Type B pancreatic cell (in vitro differentiated cells): ENCODE data around the gene HELZ. TPM values are rescaled to one million over a fixed set of nuclear protein-coding genes. Genes with fewer than 3 reads are reported as not detected.

Experiments
- DNase-seq: peaks from one replicate; pipeline ENCODE4 v3.0.0; 2021; ENCODE audit warnings: mixed read lengths; ENCODE audit not compliant: unreplicated experiment; ENCODE audit errors: extremely low spot score
- H3K27ac Mint-ChIP-seq: 2 replicates; pipeline ENCODE4 v1.8.0; 2021; ENCODE audit warnings: mild to moderate bottlenecking, mixed read lengths
- H3K27me3 Mint-ChIP-seq: 2 replicates; pipeline ENCODE4 v1.8.0; 2021; ENCODE audit warnings: mixed read lengths
- H3K36me3 Mint-ChIP-seq: 2 replicates; pipeline ENCODE4 v1.8.0; 2021; ENCODE audit warnings: mixed read lengths
- H3K4me1 Mint-ChIP-seq: one replicate; pipeline ENCODE4 v1.8.0; 2021; ENCODE audit warnings: mixed read lengths; ENCODE audit not compliant: unreplicated experiment
- H3K4me3 Mint-ChIP-seq: 2 replicates; pipeline ENCODE4 v1.8.0; 2021; ENCODE audit warnings: mild to moderate bottlenecking, mixed read lengths
- H3K9me3 Mint-ChIP-seq: 2 replicates; pipeline ENCODE4 v1.8.0; 2021; ENCODE audit warnings: mixed read lengths
- total RNA-seq: library from RNA; stranded (reverse); gene quantifications from 2 replicates; pipeline ENCODE4 v1.2.1, GENCODE V29; 2021; ENCODE audit warnings: low replicate concordance
- TF ChIP-seq, protein P1 (sequence below): fragments of 200-600 bp; sonication (generic); conservative IDR thresholded peaks from 2 replicates; pipeline ENCODE4 v1.5.0; 2021; ENCODE audit warnings: antibody characterized with exemption, mild to moderate bottlenecking

Gene HELZ
- total RNA-seq, 1 donor from 2014 or later = 55.1 TPM

DNA sequence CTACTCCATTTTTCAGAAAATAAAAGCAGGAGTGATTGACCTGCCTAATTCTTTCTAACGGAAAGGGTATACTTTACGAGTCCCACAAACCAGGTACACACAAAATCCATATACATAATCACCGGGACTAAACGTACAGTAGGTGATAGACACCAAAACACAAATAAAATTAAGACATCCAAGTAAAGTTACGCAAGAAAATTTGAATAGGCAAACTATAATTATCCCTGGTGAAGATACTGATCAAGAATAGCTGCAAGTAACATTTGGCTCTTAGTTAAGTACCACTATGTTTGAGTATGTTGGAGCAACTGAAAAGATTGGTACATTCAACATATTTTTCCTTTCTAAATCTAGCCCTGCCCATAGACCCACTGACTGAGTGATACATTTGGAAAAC is 1.7 kb downstream of the HELZ start:
- peak overlapping the region; percentile 94 for H3K4me3 Mint-ChIP-seq
- peak overlapping the region; percentile 91 for H3K27ac Mint-ChIP-seq
- no peaks in the 10 kb centered on the region for H3K9me3 Mint-ChIP-seq
- no peak for DNase-seq
- TF ChIP-seq, protein P1, sequence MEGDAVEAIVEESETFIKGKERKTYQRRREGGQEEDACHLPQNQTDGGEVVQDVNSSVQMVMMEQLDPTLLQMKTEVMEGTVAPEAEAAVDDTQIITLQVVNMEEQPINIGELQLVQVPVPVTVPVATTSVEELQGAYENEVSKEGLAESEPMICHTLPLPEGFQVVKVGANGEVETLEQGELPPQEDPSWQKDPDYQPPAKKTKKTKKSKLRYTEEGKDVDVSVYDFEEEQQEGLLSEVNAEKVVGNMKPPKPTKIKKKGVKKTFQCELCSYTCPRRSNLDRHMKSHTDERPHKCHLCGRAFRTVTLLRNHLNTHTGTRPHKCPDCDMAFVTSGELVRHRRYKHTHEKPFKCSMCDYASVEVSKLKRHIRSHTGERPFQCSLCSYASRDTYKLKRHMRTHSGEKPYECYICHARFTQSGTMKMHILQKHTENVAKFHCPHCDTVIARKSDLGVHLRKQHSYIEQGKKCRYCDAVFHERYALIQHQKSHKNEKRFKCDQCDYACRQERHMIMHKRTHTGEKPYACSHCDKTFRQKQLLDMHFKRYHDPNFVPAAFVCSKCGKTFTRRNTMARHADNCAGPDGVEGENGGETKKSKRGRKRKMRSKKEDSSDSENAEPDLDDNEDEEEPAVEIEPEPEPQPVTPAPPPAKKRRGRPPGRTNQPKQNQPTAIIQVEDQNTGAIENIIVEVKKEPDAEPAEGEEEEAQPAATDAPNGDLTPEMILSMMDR = no peak
- peaks cover 36% of the 10 kb centered on the region for H3K4me1 Mint-ChIP-seq
- H3K27me3 Mint-ChIP-seq = no peaks in the 10 kb centered on the region
- H3K36me3 Mint-ChIP-seq = peaks cover 15% of the 10 kb centered on the region

DNA sequence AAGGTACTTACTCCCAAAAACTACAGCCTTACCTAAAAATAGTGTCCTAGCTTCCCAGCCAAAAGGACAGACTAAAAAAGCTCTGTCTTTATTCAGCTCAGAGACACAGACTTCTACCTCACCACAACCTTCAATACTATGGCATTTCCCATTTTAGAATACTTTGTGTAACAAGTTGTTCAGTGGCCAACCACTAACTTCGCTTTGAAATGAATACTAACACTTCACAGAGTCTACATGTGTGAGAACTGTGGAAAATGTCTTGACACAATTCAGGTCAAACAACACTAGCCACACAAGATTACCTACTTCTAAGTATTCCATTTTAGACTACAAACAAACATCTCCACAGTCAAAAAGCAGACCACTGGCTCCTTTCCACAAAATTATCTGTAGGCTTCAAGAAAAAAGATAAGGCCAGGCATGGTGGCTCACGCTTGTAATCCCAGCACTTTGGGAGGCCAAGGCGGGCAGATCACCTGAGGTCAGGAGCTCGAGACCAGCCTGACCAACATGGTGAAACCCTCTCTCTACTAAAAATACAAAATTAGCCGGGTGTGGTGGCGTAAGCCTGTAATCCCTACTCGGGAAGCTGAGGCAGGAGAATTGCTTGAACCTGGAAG is 3.2 kb downstream of the HELZ start:
- Mint-ChIP-seq H3K4me1 (peaks cover 36% of the 10 kb centered on the region), H3K36me3 (peaks cover 15% of the 10 kb centered on the region), H3K27ac (no peak overlapping the region), H3K9me3 (no peaks in the 10 kb centered on the region), H3K27me3 (no peaks in the 10 kb centered on the region), H3K4me3 (peak overlapping the region; percentile 69)
- TF ChIP-seq, protein P1 = no peak
- DNase-seq = no peak

DNA sequence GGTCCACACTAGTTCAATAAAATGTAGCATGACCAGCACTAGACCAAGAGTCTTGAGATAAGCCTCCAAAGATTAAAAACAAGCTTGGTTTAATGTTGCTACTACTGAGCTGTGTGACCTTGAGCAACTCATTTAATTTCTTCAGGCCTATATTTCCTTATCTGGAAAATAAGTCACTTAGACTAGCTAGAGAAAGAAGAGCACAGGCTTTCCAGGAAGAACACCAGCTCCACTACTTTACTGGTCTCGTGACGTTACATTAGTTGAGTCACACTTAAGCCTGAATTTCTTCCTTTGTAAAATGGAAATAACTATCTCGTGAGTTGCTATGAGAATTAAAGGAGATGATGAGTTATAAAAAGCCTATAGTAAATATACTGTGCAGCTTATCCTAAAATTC is 5.4 kb downstream of the HELZ start:
- Mint-ChIP-seq H3K27me3 (no peaks in the 10 kb centered on the region), H3K4me3 (no peak overlapping the region), H3K36me3 (peaks cover 28% of the 10 kb centered on the region)

DNA sequence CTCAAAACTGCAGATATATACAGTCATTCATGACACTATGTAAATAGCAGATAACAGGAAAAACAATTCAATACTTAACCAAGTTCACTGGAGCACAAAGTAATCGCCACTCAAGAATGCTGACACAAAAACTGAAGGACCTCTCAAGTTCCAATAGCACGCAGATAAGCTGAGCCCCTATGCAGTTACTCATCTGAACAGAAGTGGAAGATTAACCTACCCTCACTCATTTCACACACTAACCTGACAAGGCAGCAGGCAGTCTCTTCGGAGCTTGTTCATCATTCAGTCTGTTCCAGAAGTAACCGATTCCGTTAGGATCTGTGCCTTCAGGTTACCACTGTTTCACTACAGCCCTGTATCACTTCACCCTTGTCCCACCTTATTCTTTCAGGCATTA is 6.0 kb downstream of the HELZ start:
- peak overlapping the region; percentile 5 for H3K27ac Mint-ChIP-seq
- DNase-seq = no peak
- no peaks in the 10 kb centered on the region for H3K27me3 Mint-ChIP-seq
- peaks cover 32% of the 10 kb centered on the region for H3K4me1 Mint-ChIP-seq
- H3K36me3 Mint-ChIP-seq = peaks cover 33% of the 10 kb centered on the region
- H3K4me3 Mint-ChIP-seq = no peak overlapping the region
- H3K9me3 Mint-ChIP-seq = no peaks in the 10 kb centered on the region
- TF ChIP-seq, protein P1 = no peak

More for the DNA sequence above, 5.4 kb downstream of the HELZ start:
- H3K9me3 Mint-ChIP-seq = no peaks in the 10 kb centered on the region
- peaks cover 32% of the 10 kb centered on the region for H3K4me1 Mint-ChIP-seq
- H3K27ac Mint-ChIP-seq = peak overlapping the region; percentile 5
- TF ChIP-seq, protein P1 = no peak
- DNase-seq = no peak

DNA sequence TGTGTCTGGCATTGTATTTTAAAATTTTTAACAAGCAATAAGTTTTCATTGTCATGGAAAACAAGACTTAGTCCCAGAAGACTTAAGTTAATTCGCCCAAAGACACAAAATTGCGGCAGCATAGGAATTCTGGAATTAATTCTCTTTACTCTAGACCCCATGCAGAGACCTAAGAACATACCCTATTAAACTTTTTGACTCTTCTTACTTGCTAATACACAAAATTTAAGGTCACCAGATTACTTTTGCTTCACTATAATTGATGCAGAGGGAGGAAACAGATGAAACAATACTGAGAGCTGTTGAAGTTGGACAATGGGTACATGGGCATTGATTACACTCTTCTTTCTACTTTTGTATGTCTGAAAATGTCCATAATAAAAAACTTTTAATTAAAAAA is 12.6 kb downstream of the HELZ start:
- Mint-ChIP-seq H3K36me3 (peaks cover 39% of the 10 kb centered on the region), H3K4me1 (no peaks in the 10 kb centered on the region), H3K4me3 (no peak overlapping the region), H3K27ac (no peak overlapping the region), H3K27me3 (no peaks in the 10 kb centered on the region), H3K9me3 (no peaks in the 10 kb centered on the region)
- no peak for DNase-seq
- TF ChIP-seq, protein P1 = no peak
